Fibroblast of lung (primary cell): ENCODE data around the gene ACOX1. TPM values are rescaled to one million over a fixed set of nuclear protein-coding genes. Genes with fewer than 3 reads are reported as not detected.

Source experiments
- DNase-seq, 2 donors: peaks; one replicate each; pipeline versions ENCODE4 v3.0.0 to v3.0.0-alpha.2; 2010; ENCODE audit warnings: low read depth in 2 of 2
- H2AFZ ChIP-seq: 2 replicates; pipeline ENCODE4 v1.5.1; 2012; ENCODE audit warnings: low read length, control low read depth, inconsistent platforms
- H3K27ac ChIP-seq: 2 replicates; pipeline ENCODE4 v1.5.1; 2011; ENCODE audit warnings: low read length, control low read depth; ENCODE audit not compliant: insufficient read depth
- H3K27me3 ChIP-seq: 2 replicates; pipeline ENCODE4 v1.5.1; 2011; ENCODE audit warnings: mild to moderate bottlenecking, low read length; ENCODE audit not compliant: control insufficient read depth, insufficient read depth
- H3K36me3 ChIP-seq: 2 replicates; pipeline ENCODE4 v1.5.1; 2011; ENCODE audit warnings: low read length; ENCODE audit not compliant: control insufficient read depth, insufficient read depth
- H3K4me1 ChIP-seq: 2 replicates; pipeline ENCODE4 v1.5.1; 2011; ENCODE audit warnings: low read length; ENCODE audit not compliant: control insufficient read depth, insufficient read depth; ENCODE audit errors: extremely low read depth
- H3K4me2 ChIP-seq: 2 replicates; pipeline ENCODE4 v1.5.1; 2011; ENCODE audit warnings: low read length, control low read depth; ENCODE audit not compliant: insufficient read depth; ENCODE audit errors: extremely low read depth
- H3K4me3 ChIP-seq, 4 experiments: fragments of 200-600 bp in 1 of 4; sonication (generic) in 1 of 4; replicated peaks in 1 of 4; 2 replicates each; pipeline ENCODE4 v1.5.1; 2011 to 2016; ENCODE audit warnings: low read length in 4 of 4, low read depth in 3 of 4, mild to moderate bottlenecking in 3 of 4, control low read depth in 2 of 4, inconsistent platforms in 1 of 4, mixed read lengths in 1 of 4; ENCODE audit not compliant: insufficient read depth in 1 of 4; ENCODE audit errors: control extremely low read depth in 1 of 4
- H3K79me2 ChIP-seq: 2 replicates; pipeline ENCODE4 v1.5.1; 2012; ENCODE audit warnings: mild to moderate bottlenecking, low read length, inconsistent platforms; ENCODE audit not compliant: control insufficient read depth, insufficient read depth
- H3K9ac ChIP-seq: 2 replicates; pipeline ENCODE4 v1.5.1; 2011; ENCODE audit warnings: mild to moderate bottlenecking, low read length, control low read depth; ENCODE audit not compliant: insufficient read depth
- H3K9me3 ChIP-seq: 2 replicates; pipeline ENCODE4 v1.5.1; 2012; ENCODE audit warnings: low read depth, low read length; ENCODE audit not compliant: control insufficient read depth, insufficient read depth
- H4K20me1 ChIP-seq: 2 replicates; pipeline ENCODE4 v1.5.1; 2011; ENCODE audit warnings: low read length; ENCODE audit not compliant: control insufficient read depth, insufficient read depth; ENCODE audit errors: extremely low read depth
- EZH2 ChIP-seq: IDR thresholded peaks from 2 replicates; pipeline ENCODE4 v1.5.1; 2012; ENCODE audit warnings: low read length, control low read depth, mild to moderate bottlenecking; ENCODE audit errors: missing control alignments
- polyA plus RNA-seq, 2 donors: library from polyadenylated mRNA; depleted of rRNA in 1 of 2; stranded (reverse) in 1 of 2; unstranded in 1 of 2; fragments of >200 nt; gene quantifications; 2 replicates each; pipeline ENCODE4 v1.2.1, GENCODE V29; 2011 to 2012; ENCODE audit warnings: missing spikeins in 1 of 2
- total RNA-seq: library from RNA; depleted of rRNA; stranded (reverse); fragments of >200 nt; gene quantifications from 2 replicates; pipeline ENCODE4 v1.2.1, GENCODE V29; 2014
- TF ChIP-seq, protein P1 (sequence below), 2 donors: IDR thresholded peaks in 1 of 2; conservative IDR thresholded peaks in 1 of 2; 1 replicate in 1 of 2; 2 replicates in 1 of 2; pipeline ENCODE4 v1.5.1; 2011 to 2012; ENCODE audit warnings: low read length in 2 of 2, control low read depth in 1 of 2, inconsistent platforms in 1 of 2, low read depth in 1 of 2, mild to moderate bottlenecking in 1 of 2

Gene ACOX1
- total and polyA plus RNA-seq, 2 donors (not counting 1 experiment from before 2014, with no cell fraction given) = 30.0 to 70.5 TPM

DNA sequence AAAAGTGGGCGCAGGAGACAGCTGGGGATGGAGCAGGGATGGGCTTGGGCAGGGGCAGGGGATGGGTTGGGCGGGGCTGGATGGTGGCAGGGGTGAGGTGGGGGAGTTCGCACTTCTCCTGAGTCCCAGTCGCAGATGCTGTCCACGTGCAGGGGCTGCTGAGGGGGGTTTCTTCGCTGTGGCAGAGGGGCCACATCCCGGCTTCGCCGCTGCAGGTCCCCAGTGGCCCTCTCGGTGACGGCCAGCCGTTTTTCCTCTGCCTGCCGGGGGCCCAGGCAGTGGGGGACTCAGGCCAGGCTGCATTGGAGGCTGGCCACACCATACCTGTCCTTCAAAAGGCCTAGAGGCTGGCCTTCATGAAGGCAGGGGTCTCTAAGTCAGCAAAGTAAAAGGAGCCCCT, 39.8 kb upstream of the ACOX1 start:
- no peak for DNase-seq
- Histone ChIP-seq H3K4me1 (no peaks in the 10 kb centered on the region), H3K79me2 (no peaks in the 10 kb centered on the region), H3K27ac (no peak overlapping the region), H3K9me3 (no peaks in the 10 kb centered on the region), H3K9ac (no peak overlapping the region), H2AFZ (no peak overlapping the region), H4K20me1 (no peaks in the 10 kb centered on the region), H3K36me3 (no peaks in the 10 kb centered on the region), H3K4me2 (no peak overlapping the region), H3K27me3 (peaks cover 4% of the 10 kb centered on the region), H3K4me3 (no peak overlapping the region)
- TF ChIP-seq, protein P1, sequence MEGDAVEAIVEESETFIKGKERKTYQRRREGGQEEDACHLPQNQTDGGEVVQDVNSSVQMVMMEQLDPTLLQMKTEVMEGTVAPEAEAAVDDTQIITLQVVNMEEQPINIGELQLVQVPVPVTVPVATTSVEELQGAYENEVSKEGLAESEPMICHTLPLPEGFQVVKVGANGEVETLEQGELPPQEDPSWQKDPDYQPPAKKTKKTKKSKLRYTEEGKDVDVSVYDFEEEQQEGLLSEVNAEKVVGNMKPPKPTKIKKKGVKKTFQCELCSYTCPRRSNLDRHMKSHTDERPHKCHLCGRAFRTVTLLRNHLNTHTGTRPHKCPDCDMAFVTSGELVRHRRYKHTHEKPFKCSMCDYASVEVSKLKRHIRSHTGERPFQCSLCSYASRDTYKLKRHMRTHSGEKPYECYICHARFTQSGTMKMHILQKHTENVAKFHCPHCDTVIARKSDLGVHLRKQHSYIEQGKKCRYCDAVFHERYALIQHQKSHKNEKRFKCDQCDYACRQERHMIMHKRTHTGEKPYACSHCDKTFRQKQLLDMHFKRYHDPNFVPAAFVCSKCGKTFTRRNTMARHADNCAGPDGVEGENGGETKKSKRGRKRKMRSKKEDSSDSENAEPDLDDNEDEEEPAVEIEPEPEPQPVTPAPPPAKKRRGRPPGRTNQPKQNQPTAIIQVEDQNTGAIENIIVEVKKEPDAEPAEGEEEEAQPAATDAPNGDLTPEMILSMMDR (conservative IDR thresholded peaks at IDR 0.05 in 1 of 2, IDR thresholded peaks at IDR 0.05 in 1 of 2; ENCODE audit: low read depth in 1 of 2, low read length in 2 of 2) = no peak
- TF ChIP-seq EZH2 = no peak

DNA sequence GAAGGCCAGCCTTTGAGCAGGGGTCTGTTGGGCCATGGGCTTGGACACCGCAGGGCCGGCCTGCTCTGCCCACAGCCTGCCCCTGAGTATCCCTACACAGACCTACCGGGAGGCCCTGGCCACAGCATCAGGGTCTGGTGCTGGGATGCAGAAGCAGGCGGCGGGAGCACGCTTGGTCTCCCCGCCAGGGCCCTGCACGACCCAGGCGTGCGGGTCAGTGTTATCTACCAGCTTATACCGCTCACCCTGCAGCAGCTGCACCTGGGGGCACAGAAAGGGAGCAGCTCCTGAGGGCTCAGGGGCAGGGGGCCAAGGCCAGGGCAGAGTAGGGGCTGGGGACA, 39.3 kb upstream of the ACOX1 start:
- Histone ChIP-seq H3K36me3 (no peaks in the 10 kb centered on the region), H3K4me2 (no peak overlapping the region), H3K4me3 (no peak overlapping the region), H3K27ac (no peak overlapping the region), H3K79me2 (no peaks in the 10 kb centered on the region), H4K20me1 (no peaks in the 10 kb centered on the region), H3K9ac (no peak overlapping the region), H2AFZ (no peak overlapping the region), H3K27me3 (peaks cover 4% of the 10 kb centered on the region), H3K9me3 (no peaks in the 10 kb centered on the region), H3K4me1 (no peaks in the 10 kb centered on the region)
- no peak for TF ChIP-seq EZH2
- TF ChIP-seq, protein P1 (conservative IDR thresholded peaks at IDR 0.05 in 1 of 2, IDR thresholded peaks at IDR 0.05 in 1 of 2; ENCODE audit: low read depth in 1 of 2, low read length in 2 of 2) = no peak
- no peak for DNase-seq

DNA sequence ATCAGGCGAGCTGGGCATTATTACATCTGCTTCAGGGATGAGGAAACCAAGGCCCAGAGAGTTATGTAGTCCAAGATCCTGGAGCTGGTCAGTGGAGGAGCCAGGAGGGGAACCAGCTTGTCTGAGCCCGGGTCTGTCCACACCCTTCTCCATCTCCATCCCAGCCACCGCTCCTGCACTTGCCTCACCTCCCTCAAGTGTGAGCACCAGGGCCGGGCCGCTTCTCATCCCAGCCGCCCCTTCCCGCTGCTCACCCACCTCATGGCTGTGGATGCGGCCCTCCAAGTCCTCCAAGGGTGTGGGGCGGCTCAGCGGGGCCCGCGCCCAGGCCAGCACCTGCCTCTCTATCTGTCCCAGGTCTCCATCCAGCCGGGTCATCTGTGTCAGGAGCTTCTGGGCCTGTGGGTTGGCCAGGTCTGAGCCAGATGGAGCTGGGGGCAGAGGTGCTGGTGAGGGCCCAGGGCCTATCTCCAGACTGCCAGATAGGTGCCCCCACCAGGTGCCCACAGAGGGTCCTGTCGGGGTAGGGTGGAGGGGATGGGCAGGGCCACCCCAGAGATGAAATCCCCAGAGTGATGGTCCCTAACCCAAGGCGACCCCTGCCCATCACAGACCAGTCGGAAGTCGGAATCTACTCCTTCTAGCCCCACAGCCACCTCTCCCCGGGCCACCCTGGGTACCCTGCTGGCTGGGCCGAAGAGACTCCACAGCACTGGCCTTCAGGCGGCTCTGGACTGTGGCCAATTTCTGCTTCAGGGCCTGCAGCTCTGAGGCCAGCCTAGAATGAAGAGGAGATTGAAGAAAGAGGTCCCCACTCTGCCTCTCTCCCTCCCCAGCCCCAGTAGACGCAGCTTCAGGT, 38.7 kb upstream of the ACOX1 start:
- no peak overlapping the region for H3K4me3 ChIP-seq

More for the DNA sequence above, 38.7 kb upstream of the ACOX1 start:
- Histone ChIP-seq H4K20me1 (no peaks in the 10 kb centered on the region), H3K9ac (no peak overlapping the region), H3K9me3 (no peaks in the 10 kb centered on the region), H3K36me3 (no peaks in the 10 kb centered on the region), H3K27me3 (peaks cover 4% of the 10 kb centered on the region), H3K27ac (no peak overlapping the region), H3K79me2 (no peaks in the 10 kb centered on the region), H2AFZ (no peak overlapping the region), H3K4me1 (no peaks in the 10 kb centered on the region), H3K4me2 (no peak overlapping the region)
- TF ChIP-seq, protein P1 (conservative IDR thresholded peaks at IDR 0.05 in 1 of 2, IDR thresholded peaks at IDR 0.05 in 1 of 2; ENCODE audit: low read depth in 1 of 2, low read length in 2 of 2) = no peak
- no peak for TF ChIP-seq EZH2
- DNase-seq = no peak
